IMR-90 (cell line): ENCODE results near the gene ACSL1.

ENCODE experiments used
- BHLHE40 ChIP-seq: fragments of 150-350 bp; IDR thresholded peaks from 2 replicates; pipeline ENCODE4 v1.6.1; 2016; ENCODE audit warnings: mild to moderate bottlenecking, low read depth, low read length
- CEBPB ChIP-seq: IDR thresholded peaks from 2 replicates; pipeline ENCODE4 v1.6.1; 2012; ENCODE audit warnings: low read depth, low read length, improper control_type of control experiment
- FOS ChIP-seq: fragments of 150-350 bp; IDR thresholded peaks from 2 replicates; pipeline ENCODE4 v1.6.1; 2016; ENCODE audit warnings: low read depth, low read length
- MAFK ChIP-seq: IDR thresholded peaks from 2 replicates; pipeline ENCODE4 v1.6.1; 2012; ENCODE audit warnings: low read depth, low read length, improper control_type of control experiment
- MAZ ChIP-seq: IDR thresholded peaks from 2 replicates; pipeline ENCODE4 v1.6.1; 2012; ENCODE audit warnings: low read depth, mild to moderate bottlenecking, low read length, improper control_type of control experiment, moderate library complexity, borderline replicate concordance
- MXI1 ChIP-seq: IDR thresholded peaks from 2 replicates; pipeline ENCODE4 v1.6.1; 2012; ENCODE audit warnings: low read depth, mild to moderate bottlenecking, low read length, moderate library complexity, borderline replicate concordance
- NFE2L2 ChIP-seq: fragments of 150-350 bp; IDR thresholded peaks from 2 replicates; pipeline ENCODE4 v1.6.1; 2016; ENCODE audit warnings: low read depth, mild to moderate bottlenecking, low read length
- POLR2A ChIP-seq: IDR thresholded peaks from 2 replicates; pipeline ENCODE4 v1.6.1; 2012; ENCODE audit warnings: mild to moderate bottlenecking, low read depth, low read length
- RAD21 ChIP-seq: IDR thresholded peaks from 2 replicates; pipeline ENCODE4 v1.6.1; 2012; ENCODE audit warnings: low read length, improper control_type of control experiment
- RFX5 ChIP-seq: IDR thresholded peaks from 2 replicates; pipeline ENCODE4 v1.8.0; 2012; ENCODE audit warnings: low read depth, mild to moderate bottlenecking, low read length, moderate library complexity
- SMC3 ChIP-seq: fragments of 150-350 bp; IDR thresholded peaks from 2 replicates; pipeline ENCODE4 v1.6.1; 2016; ENCODE audit warnings: low read depth, mild to moderate bottlenecking, antibody characterized with exemption, low read length, moderate library complexity
- TF ChIP-seq, protein P1 (sequence below): conservative IDR thresholded peaks from 2 replicates; pipeline ENCODE4 v1.5.1; 2012; ENCODE audit warnings: mild to moderate bottlenecking, low read depth, low read length, improper control_type of control experiment
- TF ChIP-seq, protein P2 (sequence below): fragments of 150-350 bp; IDR thresholded peaks from 2 replicates; pipeline ENCODE4 v1.6.1; 2016; ENCODE audit warnings: low read depth, mild to moderate bottlenecking, low read length, moderate library complexity, borderline replicate concordance
- TF ChIP-seq, protein P3 (sequence below): fragments of 150-350 bp; IDR thresholded peaks from 2 replicates; pipeline ENCODE4 v1.6.1; 2017; ENCODE audit warnings: mild to moderate bottlenecking, antibody characterized with exemption, low read length, low read depth

DNA sequence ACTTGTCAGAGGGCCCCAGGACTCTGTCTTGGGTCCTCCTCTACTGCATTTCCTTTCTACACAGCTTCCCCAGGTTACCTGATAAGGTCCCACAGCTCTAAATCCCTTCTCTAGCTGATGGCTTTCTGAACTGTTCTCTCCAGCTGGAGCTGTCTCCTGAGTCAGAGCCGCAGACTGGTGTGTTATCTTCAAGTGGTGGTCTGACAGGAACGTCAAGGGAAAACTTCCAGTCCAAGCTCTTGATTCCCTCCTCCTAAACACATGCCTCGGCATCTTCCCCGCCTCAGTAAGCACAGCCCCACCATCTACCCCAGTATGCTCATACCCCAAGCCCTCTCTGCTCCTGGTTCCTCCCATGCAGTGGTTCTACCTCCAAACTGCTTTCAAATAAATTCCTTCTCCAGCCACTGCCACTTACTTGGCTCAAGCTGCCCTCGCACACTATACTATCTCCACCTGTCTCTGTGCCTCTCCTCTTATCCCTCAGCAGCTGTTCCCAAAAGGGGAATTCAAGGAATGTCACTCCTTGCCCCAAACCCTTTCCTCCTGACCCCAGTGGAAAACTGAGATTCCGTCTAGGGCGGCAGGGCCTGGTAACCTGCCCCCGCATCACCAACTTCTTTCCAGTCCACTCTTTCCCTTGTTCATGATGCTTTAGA, 74.7 kb downstream of the ACSL1 start:
- no peak for TF ChIP-seq FOS
- TF ChIP-seq, protein P1, sequence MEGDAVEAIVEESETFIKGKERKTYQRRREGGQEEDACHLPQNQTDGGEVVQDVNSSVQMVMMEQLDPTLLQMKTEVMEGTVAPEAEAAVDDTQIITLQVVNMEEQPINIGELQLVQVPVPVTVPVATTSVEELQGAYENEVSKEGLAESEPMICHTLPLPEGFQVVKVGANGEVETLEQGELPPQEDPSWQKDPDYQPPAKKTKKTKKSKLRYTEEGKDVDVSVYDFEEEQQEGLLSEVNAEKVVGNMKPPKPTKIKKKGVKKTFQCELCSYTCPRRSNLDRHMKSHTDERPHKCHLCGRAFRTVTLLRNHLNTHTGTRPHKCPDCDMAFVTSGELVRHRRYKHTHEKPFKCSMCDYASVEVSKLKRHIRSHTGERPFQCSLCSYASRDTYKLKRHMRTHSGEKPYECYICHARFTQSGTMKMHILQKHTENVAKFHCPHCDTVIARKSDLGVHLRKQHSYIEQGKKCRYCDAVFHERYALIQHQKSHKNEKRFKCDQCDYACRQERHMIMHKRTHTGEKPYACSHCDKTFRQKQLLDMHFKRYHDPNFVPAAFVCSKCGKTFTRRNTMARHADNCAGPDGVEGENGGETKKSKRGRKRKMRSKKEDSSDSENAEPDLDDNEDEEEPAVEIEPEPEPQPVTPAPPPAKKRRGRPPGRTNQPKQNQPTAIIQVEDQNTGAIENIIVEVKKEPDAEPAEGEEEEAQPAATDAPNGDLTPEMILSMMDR: no peak
- TF ChIP-seq POLR2A: no peak
- TF ChIP-seq MAZ: no peak
- no peak for TF ChIP-seq MXI1
- TF ChIP-seq BHLHE40: no peak
- no peak for TF ChIP-seq MAFK
- no peak for TF ChIP-seq CEBPB
- no peak for TF ChIP-seq SMC3
- TF ChIP-seq, protein P2, sequence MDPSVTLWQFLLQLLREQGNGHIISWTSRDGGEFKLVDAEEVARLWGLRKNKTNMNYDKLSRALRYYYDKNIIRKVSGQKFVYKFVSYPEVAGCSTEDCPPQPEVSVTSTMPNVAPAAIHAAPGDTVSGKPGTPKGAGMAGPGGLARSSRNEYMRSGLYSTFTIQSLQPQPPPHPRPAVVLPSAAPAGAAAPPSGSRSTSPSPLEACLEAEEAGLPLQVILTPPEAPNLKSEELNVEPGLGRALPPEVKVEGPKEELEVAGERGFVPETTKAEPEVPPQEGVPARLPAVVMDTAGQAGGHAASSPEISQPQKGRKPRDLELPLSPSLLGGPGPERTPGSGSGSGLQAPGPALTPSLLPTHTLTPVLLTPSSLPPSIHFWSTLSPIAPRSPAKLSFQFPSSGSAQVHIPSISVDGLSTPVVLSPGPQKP: no peak
- TF ChIP-seq NFE2L2: no peak
- TF ChIP-seq RFX5: no peak
- TF ChIP-seq, protein P3, sequence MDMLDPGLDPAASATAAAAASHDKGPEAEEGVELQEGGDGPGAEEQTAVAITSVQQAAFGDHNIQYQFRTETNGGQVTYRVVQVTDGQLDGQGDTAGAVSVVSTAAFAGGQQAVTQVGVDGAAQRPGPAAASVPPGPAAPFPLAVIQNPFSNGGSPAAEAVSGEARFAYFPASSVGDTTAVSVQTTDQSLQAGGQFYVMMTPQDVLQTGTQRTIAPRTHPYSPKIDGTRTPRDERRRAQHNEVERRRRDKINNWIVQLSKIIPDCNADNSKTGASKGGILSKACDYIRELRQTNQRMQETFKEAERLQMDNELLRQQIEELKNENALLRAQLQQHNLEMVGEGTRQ: no peak
- TF ChIP-seq RAD21: no peak
